PFSK-1 (cell line): ENCODE measurements around the gene DNAJC6.

Experiments
- POLR2AphosphoS5 ChIP-seq: IDR thresholded peaks from 2 replicates; pipeline ENCODE4 v1.6.1; 2012; ENCODE audit warnings: low read depth, mild to moderate bottlenecking, control low read depth, low read length, moderate library complexity
- TF ChIP-seq, protein P1 (sequence below), 2 experiments: IDR thresholded peaks; 2 replicates each; pipeline versions ENCODE4 v1.6.1 to v1.8.0; 2011 to 2012; ENCODE audit warnings: low read depth in 2 of 2, low read length in 2 of 2, control low read depth in 1 of 2, inconsistent platforms in 1 of 2, mild to moderate bottlenecking in 1 of 2, moderate library complexity in 1 of 2; ENCODE audit not compliant: insufficient read depth in 1 of 2

DNA sequence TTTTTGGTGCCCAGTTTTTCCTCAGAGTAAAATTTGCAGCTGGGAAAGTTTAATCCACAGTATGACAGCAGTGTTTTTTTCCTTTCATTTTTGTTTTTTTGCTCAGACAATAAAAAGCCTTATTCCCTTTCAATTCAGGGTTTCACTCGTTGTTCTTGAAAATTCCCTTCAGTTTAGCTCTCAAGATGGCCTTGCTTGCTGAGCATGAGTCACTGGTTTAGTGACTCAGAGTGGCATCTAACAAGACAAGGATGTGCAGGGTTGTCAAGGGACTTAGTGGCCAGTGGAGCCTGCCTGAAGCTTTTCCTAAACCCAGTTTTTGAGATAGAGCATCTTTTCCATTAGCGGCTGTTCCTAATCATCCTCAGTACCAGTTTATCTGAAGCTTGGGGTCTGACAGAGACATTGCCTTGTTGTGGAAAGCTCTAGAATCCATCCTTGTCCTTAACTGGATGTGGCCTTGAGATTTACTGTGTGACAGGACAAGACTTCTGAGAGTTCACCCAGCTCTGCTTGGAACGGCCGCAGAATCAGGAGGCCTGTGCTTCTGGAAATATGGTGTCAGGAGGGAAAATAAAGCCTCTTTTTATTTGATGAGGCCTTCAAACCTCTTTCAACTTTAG is 48.4 kb upstream of the DNAJC6 start:
- no peak for TF ChIP-seq POLR2AphosphoS5
- TF ChIP-seq, protein P1, sequence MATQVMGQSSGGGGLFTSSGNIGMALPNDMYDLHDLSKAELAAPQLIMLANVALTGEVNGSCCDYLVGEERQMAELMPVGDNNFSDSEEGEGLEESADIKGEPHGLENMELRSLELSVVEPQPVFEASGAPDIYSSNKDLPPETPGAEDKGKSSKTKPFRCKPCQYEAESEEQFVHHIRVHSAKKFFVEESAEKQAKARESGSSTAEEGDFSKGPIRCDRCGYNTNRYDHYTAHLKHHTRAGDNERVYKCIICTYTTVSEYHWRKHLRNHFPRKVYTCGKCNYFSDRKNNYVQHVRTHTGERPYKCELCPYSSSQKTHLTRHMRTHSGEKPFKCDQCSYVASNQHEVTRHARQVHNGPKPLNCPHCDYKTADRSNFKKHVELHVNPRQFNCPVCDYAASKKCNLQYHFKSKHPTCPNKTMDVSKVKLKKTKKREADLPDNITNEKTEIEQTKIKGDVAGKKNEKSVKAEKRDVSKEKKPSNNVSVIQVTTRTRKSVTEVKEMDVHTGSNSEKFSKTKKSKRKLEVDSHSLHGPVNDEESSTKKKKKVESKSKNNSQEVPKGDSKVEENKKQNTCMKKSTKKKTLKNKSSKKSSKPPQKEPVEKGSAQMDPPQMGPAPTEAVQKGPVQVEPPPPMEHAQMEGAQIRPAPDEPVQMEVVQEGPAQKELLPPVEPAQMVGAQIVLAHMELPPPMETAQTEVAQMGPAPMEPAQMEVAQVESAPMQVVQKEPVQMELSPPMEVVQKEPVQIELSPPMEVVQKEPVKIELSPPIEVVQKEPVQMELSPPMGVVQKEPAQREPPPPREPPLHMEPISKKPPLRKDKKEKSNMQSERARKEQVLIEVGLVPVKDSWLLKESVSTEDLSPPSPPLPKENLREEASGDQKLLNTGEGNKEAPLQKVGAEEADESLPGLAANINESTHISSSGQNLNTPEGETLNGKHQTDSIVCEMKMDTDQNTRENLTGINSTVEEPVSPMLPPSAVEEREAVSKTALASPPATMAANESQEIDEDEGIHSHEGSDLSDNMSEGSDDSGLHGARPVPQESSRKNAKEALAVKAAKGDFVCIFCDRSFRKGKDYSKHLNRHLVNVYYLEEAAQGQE (IDR thresholded peaks at IDR 0.05; ENCODE audit: insufficient read depth in 1 of 2, low read depth in 2 of 2, low read length in 2 of 2), result no peak
